ENCODE measurements around the gene EPB41L5.

DNA sequence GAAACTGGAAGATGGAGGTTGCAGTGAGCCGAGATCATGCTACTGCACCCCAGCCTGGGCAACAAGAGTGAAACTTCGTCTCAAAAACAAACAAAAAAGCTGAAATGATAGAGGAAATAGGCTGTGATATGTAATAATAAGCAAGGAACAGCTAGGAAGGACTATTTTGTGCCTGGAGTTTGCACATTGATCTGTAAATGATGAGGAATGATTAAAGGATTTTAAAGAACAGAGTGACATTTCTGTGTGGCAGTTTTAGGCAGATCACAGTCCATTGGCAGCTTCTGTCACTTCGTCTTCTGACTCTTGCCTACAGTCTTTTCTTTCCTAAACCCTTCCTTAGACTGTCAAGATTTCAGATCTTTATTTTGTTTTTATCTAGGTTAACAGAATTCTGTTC is 19.4 kb downstream of the EPB41L5 start:
- TF ChIP-seq POLR2A (IDR thresholded peaks at IDR 0.05) (no peak), CTCF (IDR thresholded peaks at IDR 0.05 in 8 of 11, conservative IDR thresholded peaks at IDR 0.05 in 3 of 11) (no peak)

All from spleen (tissue), 7 donors.